ENCODE data around the gene COX7A2L. TPM values are rescaled to one million over a fixed set of nuclear protein-coding genes. Genes with fewer than 3 reads are reported as not detected.
A peak's percentile ranks its signal among the peaks of the same experiment; 100 is the strongest.

Gene COX7A2L
- total and polyA plus RNA-seq, 2 of the 8 experiments (the other 6 are each of a cell fraction or from before 2014, with no cell fraction given) = 85.6 to 114 TPM

GRCh38 chr2:42340938-42341636 is 19.9 kb downstream of the COX7A2L start:
- Histone ChIP-seq H2BK120ac (replicated peaks; ENCODE audit: low read depth, low read length) (no peak overlapping the region), H3K9ac (replicated peaks in 1 of 4; ENCODE audit: extremely low read depth in 1 of 4, low read depth in 3 of 4, low read length in 3 of 4) (no peak overlapping the region), H4K5ac (ENCODE audit: insufficient read length, low read depth, low read length) (no peak overlapping the region), H2AFZ (ENCODE audit: low read length) (no peak overlapping the region), H3K79me1 (ENCODE audit: low read depth, low read length) (peaks cover 20% of the 10 kb centered on the region), H2BK15ac (ENCODE audit: low read length) (no peak overlapping the region), H3K4ac (replicated peaks; ENCODE audit: insufficient read length, low read depth, low read length) (no peak overlapping the region), H3K27ac (ENCODE audit: low read depth, low read length) (no peak overlapping the region), H3K79me2 (ENCODE audit: control insufficient read depth in 1 of 2, insufficient read depth in 2 of 2, low read length in 2 of 2) (peaks cover 0 to 28% of the 10 kb centered on the region in 2 experiments; a peak in 2 of 4 replicates), H3K9me3 (ENCODE audit: insufficient read depth in 2 of 2, low read depth in 1 of 2, low read length in 1 of 2) (no peaks in the 10 kb centered on the region), H2BK5ac (ENCODE audit: low read depth, low read length) (no peak overlapping the region), H3K23me2 (ENCODE audit: low read depth, low read length) (no peaks in the 10 kb centered on the region), H3K23ac (ENCODE audit: insufficient read length) (no peak overlapping the region), H3K36me3 (ENCODE audit: control insufficient read depth in 2 of 4, insufficient read depth in 4 of 4, low read length in 3 of 4) (no peaks in the 10 kb centered on the region; a peak in 2 of 8 replicates), H3K4me1 (replicated peaks in 1 of 4; ENCODE audit: control insufficient read depth in 3 of 4, insufficient read depth in 4 of 4, low read length in 3 of 4) (peaks cover 0 to 6% (median 0%) of the 10 kb centered on the region in 4 experiments; a peak in 1 of 7 replicates), H2BK12ac (ENCODE audit: low read depth, low read length) (no peak overlapping the region), H3K14ac (ENCODE audit: insufficient read length) (no peak overlapping the region), H3K27me3 (replicated peaks in 1 of 4; ENCODE audit: control insufficient read depth in 3 of 4, extremely low read depth in 1 of 4, insufficient read depth in 3 of 4, low read length in 3 of 4) (no peaks in the 10 kb centered on the region), H3K4me2 (ENCODE audit: insufficient read depth in 1 of 2, low read depth in 2 of 2, low read length in 2 of 2) (no peak overlapping the region), H2AK5ac (ENCODE audit: low read depth, low read length) (no peak overlapping the region), H4K8ac (ENCODE audit: extremely low read depth, insufficient read depth, low read length) (0 out of 2 replicates have a peak overlapping the region, but pooled peaks have one; percentile 60), H3K4me3 (ENCODE audit: extremely low read depth in 1 of 4, insufficient read depth in 2 of 4, low read depth in 3 of 4, low read length in 4 of 4) (no peak overlapping the region), H3K56ac (replicated peaks; ENCODE audit: insufficient read length, low read depth, low read length) (no peak overlapping the region), H2BK20ac (ENCODE audit: low read length) (no peak overlapping the region), H4K20me1 (replicated peaks in 1 of 2; ENCODE audit: control insufficient read depth in 1 of 2, insufficient read depth in 2 of 2, low read length in 2 of 2) (peaks cover 7% of the 10 kb centered on the region in 2 experiments), H4K91ac (replicated peaks; ENCODE audit: insufficient read length, low read length) (no peak overlapping the region), H3K18ac (ENCODE audit: extremely low read depth, low read length) (no peak overlapping the region)
- POLR2A ChIA-PET (ENCODE audit: partially characterized antibody) = interaction anchor here (0.6 to 0.8 kb wide), 2 partner anchors 10 to 76 kb away, joined by 3 read pairs; no protein-coding TSS in a partner anchor
- no peak for FAIRE-seq
- WGBS, 2 experiments (ENCODE audit: extremely low coverage in 1 of 2, insufficient coverage in 1 of 2, insufficient read length in 1 of 2, insufficient replicate concordance in 2 of 2, low coverage in 1 of 2, low lambda C conversion rate in 2 of 2, missing lambda C conversion rate in 1 of 2) = 84% methylated on average over 10 of the region's 10 CpGs; no CpG with 5 or more reads in 1 of the 2 experiments
- DNase-seq (ENCODE audit: low read depth in 1 of 2, low spot score in 2 of 2) = no peak
- CTCF ChIA-PET (ENCODE audit: partially characterized antibody) = interaction anchor here (1.0 to 1.3 kb wide), 3 partner anchors 12 to 67 kb away, joined by 3 to 4 read pairs (median 3); no protein-coding TSS in a partner anchor
- TF ChIP-seq SP1 (IDR thresholded peaks at IDR 0.05; ENCODE audit: low read depth, low read length) = no peak
- no peak for TF ChIP-seq POU5F1 (IDR thresholded peaks at IDR 0.05; ENCODE audit: low read depth, low read length)
- no peak for TF ChIP-seq HDAC2 (IDR thresholded peaks at IDR 0.05; ENCODE audit: borderline replicate concordance in 1 of 2, low read depth in 2 of 2, low read length in 2 of 2)

Data from H1 (cell line).